Activated CD8-positive, alpha-beta memory T cell treated with anti-CD3 and anti-CD28 coated beads, Interleukin-2, amount 50 U/mL, for 4 hours (primary cell): ENCODE measurements around the gene INSIG2.

Source experiments
- DNase-seq: peaks from one replicate; pipeline ENCODE4 v3.0.0-alpha.2; 2020

INSIG2 gene

DNA sequence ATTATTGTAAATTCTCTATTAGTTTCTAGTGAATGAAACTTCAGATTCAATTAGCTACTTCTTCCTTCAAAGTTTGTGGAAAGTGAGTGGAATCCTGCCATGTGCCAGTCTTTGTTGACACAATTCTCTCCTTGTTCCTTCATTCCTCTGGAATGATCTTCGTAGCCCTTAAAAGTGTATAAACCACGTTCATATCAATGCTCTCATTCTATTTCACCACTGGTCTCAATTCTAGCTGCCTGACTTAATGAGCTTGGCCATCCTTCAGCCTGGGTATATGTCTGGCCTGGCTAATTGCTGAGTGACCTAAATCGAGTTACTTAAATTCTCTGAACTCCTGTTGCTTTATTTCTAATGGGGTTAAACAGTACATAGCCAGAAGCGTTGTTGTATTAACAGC, 43.5 kb downstream of the INSIG2 start:
- DNase-seq = no peak

DNA sequence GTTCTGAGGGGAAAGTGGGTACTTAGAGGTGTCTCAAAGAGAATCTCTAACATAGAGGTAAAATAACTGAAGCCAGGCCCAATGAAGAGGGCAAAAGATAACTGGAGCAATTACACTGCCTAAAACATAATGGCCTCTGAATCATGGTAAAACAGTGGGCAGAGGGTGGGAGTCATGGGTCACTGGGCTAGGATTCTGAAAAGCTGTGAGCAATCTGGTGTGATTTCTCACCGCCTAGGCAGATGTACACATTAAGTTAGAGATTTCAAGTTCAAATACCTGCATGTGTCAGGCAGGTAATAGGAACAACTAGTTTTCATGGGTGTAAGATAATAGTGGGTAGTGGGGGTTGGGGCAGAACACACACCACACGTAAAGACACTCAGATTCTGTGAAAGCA, 45.6 kb downstream of the INSIG2 start:
- no peak for DNase-seq

DNA sequence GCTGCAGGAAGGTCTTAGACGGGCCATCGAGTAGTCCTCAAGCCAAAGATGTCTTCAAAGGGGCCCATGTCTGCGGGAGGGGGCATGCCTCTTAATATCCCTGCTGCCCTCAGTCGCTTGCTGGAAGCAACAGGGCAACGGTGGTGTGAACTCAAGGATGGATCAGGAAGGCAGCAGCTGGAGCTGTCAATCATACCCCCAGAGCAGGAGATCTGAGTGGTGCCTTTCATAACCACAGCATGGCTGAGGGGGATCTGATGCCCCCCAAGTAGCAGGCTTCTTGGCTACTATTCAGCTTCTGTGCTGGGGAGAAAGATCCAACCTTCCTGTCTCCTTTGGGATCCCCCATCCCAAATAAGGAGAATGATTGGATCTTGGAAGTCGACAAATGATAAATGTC, 46.4 kb downstream of the INSIG2 start:
- no peak for DNase-seq

DNA sequence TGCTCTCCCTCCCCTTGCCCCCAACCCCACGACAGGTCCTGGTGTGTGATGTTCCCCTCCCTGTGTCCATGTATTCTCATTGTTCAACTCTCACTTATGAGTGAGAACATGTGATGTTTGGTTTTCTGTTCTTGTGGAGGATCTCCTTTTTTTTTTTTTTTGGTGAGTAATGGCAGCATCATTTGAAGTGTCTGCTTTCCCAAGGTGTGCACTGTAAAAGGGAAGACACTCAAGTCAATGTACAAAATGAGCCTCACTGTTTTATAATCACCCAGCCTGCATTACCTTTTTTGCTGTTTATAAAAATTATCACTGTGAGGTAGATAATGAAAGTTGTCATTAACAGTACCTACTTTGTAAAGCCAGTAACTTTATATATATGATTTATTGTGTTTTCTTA, 56.9 kb downstream of the INSIG2 start:
- DNase-seq = no peak

DNA sequence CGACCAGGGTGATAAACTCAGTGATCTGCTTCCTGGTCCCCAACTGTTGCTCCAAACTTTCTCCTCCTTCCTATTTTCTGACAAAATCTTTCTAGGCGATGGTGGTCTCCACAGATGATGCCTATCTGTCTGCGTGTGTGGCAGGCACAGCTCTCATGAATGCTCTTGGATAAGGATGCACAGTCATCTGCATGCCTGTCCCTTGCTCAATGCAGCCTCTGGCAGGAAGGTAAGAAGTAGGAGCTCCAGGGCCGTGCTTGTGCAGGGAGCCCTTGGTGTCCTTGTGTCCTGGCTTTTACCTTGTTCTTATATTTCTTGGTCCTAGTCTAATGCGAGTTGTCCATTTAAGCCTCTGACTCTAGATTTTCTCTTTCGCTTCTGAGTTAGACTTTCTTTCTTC, 57.5 kb downstream of the INSIG2 start:
- no peak for DNase-seq

DNA sequence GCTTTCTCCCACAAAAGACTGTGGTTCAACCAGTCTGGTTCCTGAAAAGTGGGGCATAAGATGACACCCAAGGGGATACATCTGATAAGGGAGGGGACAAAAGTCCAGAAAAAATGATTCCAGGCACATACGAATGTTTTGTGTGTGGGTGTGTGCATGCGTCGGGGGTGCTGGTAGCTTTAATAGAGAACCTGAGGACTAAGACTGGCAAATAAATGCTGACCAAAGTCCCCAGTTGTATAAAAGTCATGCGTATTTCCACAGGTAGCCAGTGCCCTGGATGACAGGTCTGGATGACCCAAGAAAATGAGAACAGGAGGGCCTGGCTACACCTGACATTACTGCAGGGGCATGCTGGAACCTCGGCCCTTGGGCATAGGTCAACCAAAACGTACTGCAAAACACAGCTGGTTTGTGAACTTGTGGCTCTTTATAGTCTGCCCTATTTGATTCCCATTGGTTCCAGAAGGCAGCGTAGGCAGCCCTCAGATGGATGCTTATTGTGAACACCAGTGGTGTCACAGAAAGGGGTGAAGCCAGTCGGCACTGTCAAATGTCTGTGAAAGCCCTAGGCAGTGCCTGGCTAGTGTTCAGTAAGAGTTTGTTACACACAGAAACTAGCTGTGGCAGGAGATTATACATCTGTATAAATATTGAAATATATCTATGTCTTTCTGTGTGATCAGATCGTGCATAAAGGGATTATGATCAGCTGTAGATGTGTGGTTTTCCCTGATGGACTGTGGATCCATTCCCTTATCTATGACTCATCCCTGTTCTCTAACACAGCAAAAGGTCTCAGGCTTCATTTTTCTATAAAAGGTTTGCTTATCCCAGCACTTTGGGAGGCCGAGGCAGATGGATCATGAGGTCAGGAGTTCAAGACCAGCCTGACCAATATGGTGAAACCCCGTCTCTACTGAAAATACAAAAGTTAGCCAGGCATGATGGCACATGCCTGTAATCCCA, 58.3 kb downstream of the INSIG2 start:
- no peak for DNase-seq

DNA sequence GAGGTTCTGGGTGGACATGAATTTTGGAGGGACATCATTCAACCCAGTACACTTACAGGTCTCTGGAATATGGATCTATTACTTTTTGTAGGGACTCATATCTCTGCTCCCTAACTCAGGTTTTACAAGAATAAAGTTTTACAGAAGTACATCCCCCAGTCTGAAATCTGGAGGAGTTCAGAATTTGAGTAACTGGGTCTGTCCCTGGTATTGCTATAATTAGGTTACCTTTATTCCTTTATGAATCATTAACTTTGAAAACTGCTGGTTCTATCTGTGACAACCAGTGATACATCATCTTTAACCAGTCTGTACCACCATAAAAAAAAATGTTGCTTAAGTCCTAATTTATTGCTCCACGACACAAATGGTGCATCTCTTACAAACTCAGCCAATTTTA, 59.9 kb downstream of the INSIG2 start:
- DNase-seq = no peak

GRCh38 chr2:118148809-118149208, 60.5 kb downstream of the INSIG2 start:
- no peak for DNase-seq

- DNase-seq = no peak
These were observed 62.0 kb downstream of the INSIG2 start for GRCh38 chr2:118150294-118150693.

GRCh38 chr2:118151831-118152230, 63.6 kb downstream of the INSIG2 start:
- no peak for DNase-seq

- DNase-seq = no peak
These were observed 65.2 kb downstream of the INSIG2 start for GRCh38 chr2:118153433-118153832.

DNA sequence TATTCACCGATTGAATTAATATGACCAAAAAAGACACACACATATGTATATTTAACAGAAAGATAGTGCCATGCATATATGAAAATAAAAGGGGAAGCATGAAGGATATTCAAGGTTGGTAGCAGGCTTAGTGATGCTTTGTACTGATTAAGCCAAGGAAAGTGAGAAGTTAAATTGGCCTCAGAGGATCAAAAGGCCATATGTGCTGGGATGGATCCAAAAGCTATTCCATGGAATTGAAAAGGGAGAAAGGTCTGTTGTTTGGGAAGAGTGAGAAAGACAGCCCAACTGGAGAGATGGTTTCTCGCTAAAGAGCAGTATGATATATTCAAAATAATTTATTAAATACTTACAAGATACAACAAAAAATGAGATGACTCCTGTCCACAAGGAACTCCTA, 65.9 kb downstream of the INSIG2 start:
- no peak for DNase-seq
